CD4-positive, alpha-beta T cell treated with Interleukin-15 for 1 hour (primary cell): ENCODE measurements around the gene C2orf92.
"Not testable (repeated sequence)": the region's sequence is repeated elsewhere in the genome, so short reads cannot be mapped to it uniquely, and the experiment has no call there.

Experiments
- DNase-seq: peaks from one replicate; pipeline ENCODE4 v3.0.0-alpha.2; 2020

The C2orf92 gene

GRCh38 chr2:97695744-97696143, 26.2 kb downstream of the C2orf92 start:
- no peak for DNase-seq

- DNase-seq, result peak; percentile 84
These were observed 28.0 kb downstream of the C2orf92 start for GRCh38 chr2:97697252-97698235.

GRCh38 chr2:97698530-97698929, 29.0 kb downstream of the C2orf92 start:
- DNase-seq, result no peak

GRCh38 chr2:97699765-97700444, 30.4 kb downstream of the C2orf92 start:
- DNase-seq, result peak; percentile 58

- DNase-seq, result no peak
These were observed 31.7 kb downstream of the C2orf92 start for GRCh38 chr2:97701186-97701585.

- no peak for DNase-seq
These were observed 32.4 kb downstream of the C2orf92 start for GRCh38 chr2:97701851-97702465.

- no peak for DNase-seq
These were observed 33.4 kb downstream of the C2orf92 start for GRCh38 chr2:97702731-97703470.

- DNase-seq, result no peak
These were observed 34.2 kb downstream of the C2orf92 start for GRCh38 chr2:97703741-97704140.

- no peak for DNase-seq
These were observed 35.5 kb downstream of the C2orf92 start for GRCh38 chr2:97704989-97705388.

GRCh38 chr2:97706112-97706511, 36.6 kb downstream of the C2orf92 start:
- DNase-seq, result no peak

GRCh38 chr2:97706708-97707345, 37.3 kb downstream of the C2orf92 start:
- no peak for DNase-seq

GRCh38 chr2:97707362-97708047, 38.0 kb downstream of the C2orf92 start:
- no peak for DNase-seq

- DNase-seq, result no peak
These were observed 38.5 kb downstream of the C2orf92 start for GRCh38 chr2:97708048-97708380.

GRCh38 chr2:97708608-97709007, 39.1 kb downstream of the C2orf92 start:
- DNase-seq, result no peak

- DNase-seq, result no peak
These were observed 41.8 kb downstream of the C2orf92 start for GRCh38 chr2:97711394-97711711.

GRCh38 chr2:97712175-97712574, 42.7 kb downstream of the C2orf92 start:
- DNase-seq, result not testable (repeated sequence)

GRCh38 chr2:97712693-97713295, 43.3 kb downstream of the C2orf92 start:
- DNase-seq, result no peak

- DNase-seq, result peak; percentile 53
These were observed 44.0 kb downstream of the C2orf92 start, which contains the start of gene ZAP70 for GRCh38 chr2:97713296-97714083. TSS of gene ZAP70 (plus strand) at chr2:97713576. CDS start at chr2:97724037, 10,461 bp downstream.

GRCh38 chr2:97714084-97714949, 44.8 kb downstream of the C2orf92 start:
- DNase-seq, result no peak
